HG03066 (cell line): ENCODE measurements around the gene MTA1.

Source experiments
- ATAC-seq: cut with Tn5 transposase; IDR thresholded peaks from one replicate; pipeline ENCODE4 v1.9.1; 2021; ENCODE audit warnings: low read depth; ENCODE audit not compliant: unreplicated experiment

MTA1 gene

GRCh38 chr14:105456736-105457617, 37.4 kb downstream of the MTA1 start:
- ATAC-seq = no peak

GRCh38 chr14:105458010-105458409, 38.4 kb downstream of the MTA1 start:
- ATAC-seq = no peak

- ATAC-seq = no peak
Measured at GRCh38 chr14:105458571-105458970, 38.9 kb downstream of the MTA1 start.

- no peak for ATAC-seq
Measured at GRCh38 chr14:105460116-105460515, 40.5 kb downstream of the MTA1 start.

- no peak for ATAC-seq
Measured at GRCh38 chr14:105460616-105461015, 41.0 kb downstream of the MTA1 start.

- ATAC-seq = no peak
Measured at GRCh38 chr14:105461903-105462302, 42.3 kb downstream of the MTA1 start.

- ATAC-seq = no peak
Measured at GRCh38 chr14:105464501-105464900, 44.9 kb downstream of the MTA1 start.

- ATAC-seq = no peak
Measured at GRCh38 chr14:105465209-105466031, 45.8 kb downstream of the MTA1 start.

- ATAC-seq = no peak
Measured at GRCh38 chr14:105466531-105467248, 47.1 kb downstream of the MTA1 start.

GRCh38 chr14:105467249-105467941, 47.8 kb downstream of the MTA1 start:
- no peak for ATAC-seq

- no peak for ATAC-seq
Measured at GRCh38 chr14:105467942-105468471, 48.4 kb downstream of the MTA1 start.

- ATAC-seq = no peak
Measured at GRCh38 chr14:105468621-105469241, 49.1 kb downstream of the MTA1 start.

- ATAC-seq = no peak
Measured at GRCh38 chr14:105469456-105470349, 50.1 kb downstream of the MTA1 start.

- ATAC-seq = no peak
Measured at GRCh38 chr14:105470350-105471296, 51.0 kb downstream of the MTA1 start.

GRCh38 chr14:105471297-105471821, 51.7 kb downstream of the MTA1 start:
- no peak for ATAC-seq

GRCh38 chr14:105471823-105472485, 52.3 kb downstream of the MTA1 start:
- no peak for ATAC-seq

- no peak for ATAC-seq
Measured at GRCh38 chr14:105472486-105472991, 52.9 kb downstream of the MTA1 start.
